Parathyroid adenoma (tissue), 2 donors: Measurements from ENCODE around the gene FRMPD3.
A peak's percentile ranks its signal among the peaks of the same experiment; 100 is the strongest.

Source experiments
- H2AFZ ChIP-seq: fragments of 300-600 bp; sonication (generic); one replicate; pipeline ENCODE4 v1.7.0; 2017; ENCODE audit warnings: antibody characterized with exemption, mild to moderate bottlenecking
- H3K27ac ChIP-seq: fragments of 300-600 bp; sonication (generic); one replicate; pipeline ENCODE4 v1.7.0; 2017
- H3K27me3 ChIP-seq: fragments of 300-600 bp; sonication (generic); one replicate; pipeline ENCODE4 v1.7.0; 2017; ENCODE audit warnings: low read length; ENCODE audit not compliant: control insufficient read depth, insufficient read depth
- H3K36me3 ChIP-seq: fragments of 300-600 bp; sonication (generic); one replicate; pipeline ENCODE4 v1.7.0; 2017; ENCODE audit warnings: low read length; ENCODE audit not compliant: control insufficient read depth, insufficient read depth
- H3K4me1 ChIP-seq: fragments of 300-600 bp; sonication (generic); one replicate; pipeline ENCODE4 v1.7.0; 2017; ENCODE audit warnings: control low read depth
- H3K4me2 ChIP-seq: fragments of 300-600 bp; sonication (generic); one replicate; pipeline ENCODE4 v1.7.0; 2017; ENCODE audit warnings: low read length
- H3K4me3 ChIP-seq: fragments of 300-600 bp; sonication (generic); one replicate; pipeline ENCODE4 v1.7.0; 2017; ENCODE audit warnings: low read depth, low read length
- H3K79me2 ChIP-seq: fragments of 300-600 bp; sonication (generic); one replicate; pipeline ENCODE4 v1.7.0; 2017; ENCODE audit warnings: control low read depth
- H3K9ac ChIP-seq: fragments of 300-600 bp; sonication (generic); one replicate; pipeline ENCODE4 v1.7.0; 2017; ENCODE audit warnings: mild to moderate bottlenecking
- H3K9me3 ChIP-seq: fragments of 300-600 bp; sonication (generic); one replicate; pipeline ENCODE4 v1.7.0; 2017; ENCODE audit warnings: low read length; ENCODE audit not compliant: control insufficient read depth
- TF ChIP-seq, protein P1 (sequence below): fragments of 300-600 bp; sonication (generic); IDR thresholded peaks from one replicate; pipeline ENCODE4 v1.7.0; 2017; ENCODE audit warnings: antibody characterized with exemption, mild to moderate bottlenecking
- donor health status: primary hyperparathyroidism.

FRMPD3 gene

DNA sequence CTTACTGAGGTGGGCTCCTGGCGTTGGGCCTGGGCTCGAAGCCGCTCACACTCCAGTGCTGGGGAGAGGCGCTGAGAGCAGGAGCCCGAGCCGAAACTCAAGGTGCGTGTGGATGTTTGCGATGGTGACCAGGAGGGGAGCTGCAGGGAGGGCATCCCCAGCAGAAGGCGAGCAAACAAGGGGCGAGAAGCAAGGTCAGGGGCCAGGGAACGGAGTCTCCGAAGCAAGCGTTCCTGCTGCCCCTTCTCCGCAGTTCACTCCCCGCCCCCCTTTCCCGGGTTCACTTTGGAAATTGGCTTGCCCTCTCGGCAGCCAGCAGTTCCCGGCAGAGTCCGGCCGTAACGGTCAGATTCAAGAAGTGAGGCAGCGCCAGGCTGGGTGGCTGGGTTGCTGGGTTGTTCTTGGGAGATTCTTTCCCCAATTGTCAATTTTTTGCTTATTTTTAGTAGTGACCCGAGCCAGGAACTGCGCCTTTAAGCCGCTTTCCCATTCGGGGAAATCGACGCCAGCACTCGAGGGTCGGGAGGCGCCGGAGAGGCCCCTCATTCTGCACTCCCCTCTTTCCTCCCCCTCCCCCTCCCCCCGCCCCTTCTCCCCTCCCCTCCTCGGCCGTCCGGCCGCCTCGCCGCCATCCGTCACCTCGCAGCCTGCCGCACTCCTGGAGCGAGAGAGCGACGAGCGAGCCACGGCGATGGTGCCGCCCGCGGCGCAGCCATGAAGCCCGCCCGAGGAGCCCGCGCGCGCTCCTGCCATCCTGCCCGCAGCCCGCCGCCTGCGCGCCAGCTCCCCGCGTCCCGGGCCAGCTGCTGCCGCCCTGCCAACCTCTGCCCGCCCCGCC is at the start of gene FRMPD3:
FRMPD3 (plus strand) TSS at position 655 of the 838 bp plus-strand sequence. CDS start 76,937 bp downstream, outside the sequence.
- Histone ChIP-seq H3K9me3 (no peaks in the 10 kb centered on the region), H3K27ac (no peak within 1 kb of the TSS), H3K9ac (no peak within 1 kb of the TSS), H3K4me1 (no peaks in the 10 kb centered on the region), H3K4me2 (peak within 1 kb of the TSS; percentile 58), H3K4me3 (no peak within 1 kb of the TSS), H2AFZ (peak within 1 kb of the TSS; percentile 68), H3K36me3 (no peaks in the 10 kb centered on the region), H3K27me3 (no peaks in the 10 kb centered on the region), H3K79me2 (no peaks in the 10 kb centered on the region)
- TF ChIP-seq, protein P1, sequence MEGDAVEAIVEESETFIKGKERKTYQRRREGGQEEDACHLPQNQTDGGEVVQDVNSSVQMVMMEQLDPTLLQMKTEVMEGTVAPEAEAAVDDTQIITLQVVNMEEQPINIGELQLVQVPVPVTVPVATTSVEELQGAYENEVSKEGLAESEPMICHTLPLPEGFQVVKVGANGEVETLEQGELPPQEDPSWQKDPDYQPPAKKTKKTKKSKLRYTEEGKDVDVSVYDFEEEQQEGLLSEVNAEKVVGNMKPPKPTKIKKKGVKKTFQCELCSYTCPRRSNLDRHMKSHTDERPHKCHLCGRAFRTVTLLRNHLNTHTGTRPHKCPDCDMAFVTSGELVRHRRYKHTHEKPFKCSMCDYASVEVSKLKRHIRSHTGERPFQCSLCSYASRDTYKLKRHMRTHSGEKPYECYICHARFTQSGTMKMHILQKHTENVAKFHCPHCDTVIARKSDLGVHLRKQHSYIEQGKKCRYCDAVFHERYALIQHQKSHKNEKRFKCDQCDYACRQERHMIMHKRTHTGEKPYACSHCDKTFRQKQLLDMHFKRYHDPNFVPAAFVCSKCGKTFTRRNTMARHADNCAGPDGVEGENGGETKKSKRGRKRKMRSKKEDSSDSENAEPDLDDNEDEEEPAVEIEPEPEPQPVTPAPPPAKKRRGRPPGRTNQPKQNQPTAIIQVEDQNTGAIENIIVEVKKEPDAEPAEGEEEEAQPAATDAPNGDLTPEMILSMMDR: no peak

GRCh38 chrX:107420571-107420970 is 28.9 kb upstream of the FRMPD3 start:
- no peaks in the 10 kb centered on the region for H3K36me3 ChIP-seq
- no peak overlapping the region for H2AFZ ChIP-seq
- no peaks in the 10 kb centered on the region for H3K4me1 ChIP-seq
- TF ChIP-seq, protein P1: no peak
- H3K4me2 ChIP-seq: no peak overlapping the region
- no peaks in the 10 kb centered on the region for H3K9me3 ChIP-seq
- H3K27ac ChIP-seq: no peak overlapping the region
- H3K79me2 ChIP-seq: no peaks in the 10 kb centered on the region
- H3K9ac ChIP-seq: no peak overlapping the region
- no peaks in the 10 kb centered on the region for H3K27me3 ChIP-seq
- no peak overlapping the region for H3K4me3 ChIP-seq

DNA sequence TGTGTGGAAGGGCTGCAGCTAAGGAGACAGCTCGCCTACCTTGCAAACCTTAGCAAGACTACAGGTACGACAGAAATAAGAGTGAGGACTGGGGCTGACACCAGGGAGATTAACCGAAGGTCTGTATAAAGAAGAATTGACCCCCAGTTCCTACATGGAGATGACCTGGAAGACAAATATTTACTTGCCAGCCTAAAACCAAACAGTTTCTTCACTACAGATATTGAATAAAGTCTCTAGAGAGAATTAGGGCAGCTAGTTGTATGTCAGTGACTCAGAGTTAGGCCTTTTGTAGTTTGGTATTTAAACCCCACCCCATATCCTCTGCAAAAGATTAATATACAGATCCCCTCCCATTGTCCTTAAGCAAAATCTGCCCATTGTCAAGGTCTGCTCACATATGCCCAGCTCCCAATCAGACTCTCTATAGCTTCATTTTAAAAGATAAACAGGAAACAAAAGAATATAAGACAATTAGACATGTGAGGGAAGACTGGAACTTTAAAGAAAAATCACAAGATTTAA is 28.1 kb upstream of the FRMPD3 start:
- no peak overlapping the region for H2AFZ ChIP-seq
- no peaks in the 10 kb centered on the region for H3K36me3 ChIP-seq
- no peak overlapping the region for H3K4me2 ChIP-seq
- H3K79me2 ChIP-seq: no peaks in the 10 kb centered on the region
- no peak overlapping the region for H3K27ac ChIP-seq
- TF ChIP-seq, protein P1: no peak
- no peaks in the 10 kb centered on the region for H3K27me3 ChIP-seq
- H3K9me3 ChIP-seq: no peaks in the 10 kb centered on the region
- no peak overlapping the region for H3K4me3 ChIP-seq
- no peaks in the 10 kb centered on the region for H3K4me1 ChIP-seq
- H3K9ac ChIP-seq: no peak overlapping the region

- H3K4me3 ChIP-seq: no peak overlapping the region
- no peaks in the 10 kb centered on the region for H3K27me3 ChIP-seq
- no peaks in the 10 kb centered on the region for H3K4me1 ChIP-seq
- no peaks in the 10 kb centered on the region for H3K36me3 ChIP-seq
- no peak overlapping the region for H3K4me2 ChIP-seq
- H3K9me3 ChIP-seq: no peaks in the 10 kb centered on the region
- no peak overlapping the region for H3K27ac ChIP-seq
- H3K79me2 ChIP-seq: no peaks in the 10 kb centered on the region
- TF ChIP-seq, protein P1: no peak
- no peak overlapping the region for H2AFZ ChIP-seq
- no peak overlapping the region for H3K9ac ChIP-seq
These were observed 20.4 kb upstream of the FRMPD3 start for GRCh38 chrX:107429090-107429489.
